Cardiac septum (tissue), 1 donor: ENCODE results near the gene KLHL41. TPM values are rescaled to one million over a fixed set of nuclear protein-coding genes. Genes with fewer than 3 reads are reported as not detected.
"Not testable (repeated sequence)": the region's sequence is repeated elsewhere in the genome, so short reads cannot be mapped to it uniquely, and the experiment has no call there.

Source experiments
- DNase-seq: peaks from one replicate; pipeline ENCODE4 v3.0.0-alpha.2; 2020; ENCODE audit warnings: low spot score
- intact Hi-C: fragments of 100-400 bp; cut with DNase I; formaldehyde crosslinking; loops from one replicate; pipeline ENCODE4 v1.14.0; 2022
- total RNA-seq: library from RNA; stranded (reverse); fragmentation: NEBNext Ultra II Directional; extraction: Animal tissue kit (Norgen Biotek cat#: 25700); gene quantifications from one replicate; pipeline ENCODE4 v1.2.1, GENCODE V29; 2021
- donor health status: DM: no; HTN: no; CAD: no.

Gene KLHL41
- total RNA-seq, 1 donor from 2014 or later: 90.5 TPM

GRCh38 chr2:169504651-169505050 is 4.9 kb upstream of the KLHL41 start:
- DNase-seq: no peak
- intact Hi-C loops: no loop called here

DNA sequence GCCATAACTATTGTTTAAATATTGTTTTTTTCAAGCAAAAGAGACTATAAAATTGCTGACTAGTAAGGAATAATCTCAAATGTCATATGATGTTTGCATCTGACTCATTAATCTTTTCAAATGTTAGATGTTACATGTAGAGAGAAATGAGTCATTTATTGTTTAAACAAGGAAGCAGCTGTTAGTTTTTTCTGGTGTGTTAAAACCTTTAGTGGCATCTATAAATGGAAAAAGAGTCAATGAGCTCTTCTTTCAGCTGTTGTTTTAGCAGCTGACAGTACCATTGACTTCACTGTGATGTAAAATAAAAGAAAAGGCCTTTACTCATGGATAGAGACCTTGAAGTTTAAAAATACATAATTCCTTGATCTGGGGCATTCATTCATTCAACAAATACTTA is 1.8 kb upstream of the KLHL41 start:
- intact Hi-C loops: no loop called here
- DNase-seq: no peak

- DNase-seq: no peak
- intact Hi-C loops: no loop called here
Measured at GRCh38 chr2:169509955-169510354, 453 bp downstream of the KLHL41 start.

GRCh38 chr2:169510496-169510895 is 994 bp downstream of the KLHL41 start:
- intact Hi-C loops: no loop called here
- no peak for DNase-seq

GRCh38 chr2:169511818-169512217 is 2.3 kb downstream of the KLHL41 start:
- intact Hi-C loops: no loop called here
- DNase-seq: no peak

GRCh38 chr2:169512525-169512924 is 3.0 kb downstream of the KLHL41 start:
- no peak for DNase-seq
- intact Hi-C loops: no loop called here

DNA sequence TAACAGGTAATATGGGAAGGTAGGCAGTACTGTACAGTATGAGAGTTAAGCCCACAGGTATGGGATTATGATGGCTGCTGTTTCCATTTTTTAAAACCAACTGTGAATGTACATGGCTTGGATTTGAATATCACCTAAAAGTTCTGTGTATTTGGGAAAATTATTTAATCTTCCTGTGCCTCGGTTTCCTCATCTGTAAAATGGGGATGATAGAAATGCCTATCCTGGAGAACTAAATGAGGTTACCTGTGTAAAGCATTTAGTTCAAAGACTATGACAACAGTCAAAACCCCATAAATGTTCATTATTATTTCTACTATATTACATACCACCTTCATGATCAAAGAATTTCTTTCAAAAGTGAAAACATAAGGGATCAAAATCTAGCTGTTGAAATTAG is 3.6 kb downstream of the KLHL41 start:
- intact Hi-C loops: no loop called here
- no peak for DNase-seq

DNA sequence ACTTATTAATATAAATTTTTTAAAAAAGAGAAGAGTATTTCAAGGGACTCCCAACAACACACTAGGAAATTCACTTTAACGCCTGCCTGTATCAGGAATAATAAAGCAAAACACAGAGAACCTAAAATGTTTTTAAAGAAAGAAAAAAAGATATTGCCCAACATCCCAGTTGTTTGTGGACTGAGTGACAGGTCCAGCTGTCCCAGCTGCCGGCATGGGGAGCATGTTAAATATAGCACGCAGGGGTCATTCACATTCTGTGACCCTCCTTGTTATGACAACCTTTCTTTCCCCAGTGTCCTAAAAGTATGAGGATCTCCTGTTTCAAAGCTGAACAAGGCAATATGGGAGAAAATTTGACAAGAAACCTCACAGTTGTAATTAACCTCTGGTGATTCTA is 4.4 kb downstream of the KLHL41 start:
- DNase-seq: no peak
- intact Hi-C loops: no loop called here

DNA sequence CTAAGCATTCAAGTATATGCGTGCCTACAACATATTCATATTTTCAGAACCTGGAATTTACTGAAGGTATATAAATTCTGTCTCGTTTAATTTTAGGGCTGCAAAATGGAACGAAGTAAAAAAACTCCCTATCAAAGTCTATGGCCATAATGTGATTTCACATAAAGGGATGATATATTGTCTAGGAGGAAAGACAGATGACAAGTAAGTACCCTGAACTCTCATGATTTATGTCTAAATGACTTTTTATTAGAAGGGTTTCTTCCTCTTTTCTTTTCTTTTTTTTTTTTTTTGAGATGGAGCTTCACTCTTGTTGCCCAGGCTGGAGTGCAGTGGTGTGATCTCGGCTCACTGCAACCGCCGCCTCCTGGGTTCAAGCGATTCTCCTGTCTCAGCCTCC is 5.3 kb downstream of the KLHL41 start:
- DNase-seq, intact Hi-C loops: not testable (repeated sequence)

DNA sequence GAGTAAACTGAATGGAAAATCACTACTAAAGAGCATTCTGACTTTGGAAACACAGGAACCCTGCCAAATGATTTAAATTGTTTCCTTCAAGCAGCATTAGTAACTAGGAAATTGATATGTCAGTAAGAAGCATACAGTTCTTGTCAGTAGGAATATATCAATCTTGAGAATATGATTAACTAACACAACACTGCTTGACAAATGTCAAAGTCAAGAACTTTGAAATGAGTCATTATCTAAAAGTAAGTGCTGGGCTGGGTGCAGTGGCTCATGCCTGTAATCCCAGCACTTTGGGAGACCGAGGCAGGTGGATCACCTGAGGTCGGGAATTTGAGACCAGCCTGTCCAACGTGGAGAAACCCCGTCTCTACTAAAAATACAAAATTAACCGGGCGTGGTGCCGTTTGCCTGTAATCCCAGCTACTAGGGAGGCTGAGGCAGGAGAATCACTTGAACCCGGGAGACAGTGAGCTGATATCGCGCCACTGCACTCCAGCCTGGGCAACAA is 7.0 kb downstream of the KLHL41 start:
- DNase-seq, intact Hi-C loops: not testable (repeated sequence)

DNA sequence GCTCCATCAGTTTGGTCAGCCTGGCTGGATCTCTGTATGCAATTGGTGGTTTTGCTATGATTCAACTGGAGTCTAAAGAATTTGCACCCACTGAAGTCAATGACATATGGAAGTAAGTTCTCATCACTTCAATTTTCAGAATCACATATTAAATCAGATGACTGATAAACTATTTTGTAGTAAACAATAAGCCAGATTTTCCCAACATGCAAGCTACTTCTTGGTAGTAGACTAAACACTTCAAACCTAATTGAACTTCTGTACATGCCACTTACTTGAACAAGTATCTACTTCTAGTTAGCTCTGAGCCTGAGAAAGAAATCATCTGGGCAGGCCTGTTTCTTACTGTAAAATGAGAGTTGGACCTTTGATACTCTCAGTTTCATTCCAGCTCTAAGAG is 11.4 kb downstream of the KLHL41 start:
- no peak for DNase-seq
- intact Hi-C loops: no loop called here

GRCh38 chr2:169523681-169524080 is 14.2 kb downstream of the KLHL41 start:
- DNase-seq: no peak
- intact Hi-C loops: no loop called here

- intact Hi-C loops: no loop called here
- no peak for DNase-seq
Measured at GRCh38 chr2:169525434-169525833, 15.9 kb downstream of the KLHL41 start.

DNA sequence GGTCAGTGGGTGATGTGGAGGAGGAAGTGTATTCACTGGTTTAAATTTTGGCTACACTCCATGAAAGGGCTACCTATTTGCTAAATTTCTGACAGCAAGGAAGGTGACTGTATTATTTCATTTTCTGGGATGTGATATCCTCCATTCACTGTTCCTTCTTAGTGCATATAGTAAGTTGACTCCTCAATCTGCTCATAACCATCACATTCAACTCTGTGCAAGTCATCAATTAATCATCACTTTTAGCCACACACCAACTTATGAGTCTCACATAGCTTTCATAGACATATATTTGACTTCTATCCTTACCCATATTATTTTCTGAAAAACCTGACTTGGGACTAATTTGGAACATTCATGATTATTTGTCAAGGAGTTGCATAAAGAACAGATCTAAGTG is 16.9 kb downstream of the KLHL41 start:
- DNase-seq: no peak
- intact Hi-C loops: no loop called here

- DNase-seq: no peak
Measured at GRCh38 chr2:169528271-169528701, 18.8 kb downstream of the KLHL41 start.

GRCh38 chr2:169539460-169539859 is 30.0 kb downstream of the KLHL41 start:
- intact Hi-C loops, DNase-seq: not testable (repeated sequence)

More at GRCh38 chr2:169528271-169528701, 18.8 kb downstream of the KLHL41 start:
- intact Hi-C loops: no loop called here

DNA sequence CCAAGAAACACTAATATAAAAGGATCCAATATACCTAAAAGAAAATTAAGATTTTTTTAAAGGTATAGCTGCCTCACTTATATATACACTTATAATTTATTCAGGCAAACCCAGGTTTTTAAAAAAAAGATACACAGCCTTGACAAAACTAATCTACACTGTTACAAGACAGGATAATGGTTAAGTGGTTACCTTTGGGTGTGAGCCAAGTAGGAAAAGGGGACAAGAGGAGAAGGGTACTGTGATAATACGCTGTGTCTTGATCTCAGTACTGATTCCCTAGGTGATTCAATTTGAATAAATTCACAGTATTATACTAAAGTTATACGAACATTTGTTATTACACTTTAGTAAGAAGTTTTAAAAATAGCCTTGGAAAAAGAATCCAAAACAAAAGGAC is 30.6 kb downstream of the KLHL41 start:
- intact Hi-C loops: no loop called here

GRCh38 chr2:169542433-169542832 is 32.9 kb downstream of the KLHL41 start:
- no peak for DNase-seq

More for the DNA sequence above, 30.6 kb downstream of the KLHL41 start:
- no peak for DNase-seq

DNA sequence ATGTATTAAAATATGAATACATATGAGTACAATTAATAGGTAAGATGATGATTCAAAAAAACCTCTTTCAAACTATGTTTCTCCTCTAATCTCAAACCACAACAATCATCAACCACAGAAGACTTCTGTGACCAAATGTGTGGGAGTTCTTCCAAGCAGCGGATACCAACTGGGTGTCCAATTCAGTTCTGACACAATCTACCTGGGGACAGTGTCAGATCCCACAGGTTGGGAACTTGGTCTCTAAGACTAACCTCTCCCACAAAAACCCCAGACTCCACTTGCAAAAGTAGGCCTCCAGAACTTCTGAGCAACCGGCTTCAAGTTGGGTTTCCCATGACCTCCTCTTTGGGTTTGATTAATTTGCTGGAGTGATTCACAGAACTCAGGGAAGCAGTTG is 37.3 kb downstream of the KLHL41 start:
- no peak for DNase-seq
- intact Hi-C loops: no loop called here

More at GRCh38 chr2:169542433-169542832, 32.9 kb downstream of the KLHL41 start:
- intact Hi-C loops: no loop called here

GRCh38 chr2:169561364-169561763 is 51.9 kb downstream of the KLHL41 start:
- intact Hi-C loops: no loop called here

DNA sequence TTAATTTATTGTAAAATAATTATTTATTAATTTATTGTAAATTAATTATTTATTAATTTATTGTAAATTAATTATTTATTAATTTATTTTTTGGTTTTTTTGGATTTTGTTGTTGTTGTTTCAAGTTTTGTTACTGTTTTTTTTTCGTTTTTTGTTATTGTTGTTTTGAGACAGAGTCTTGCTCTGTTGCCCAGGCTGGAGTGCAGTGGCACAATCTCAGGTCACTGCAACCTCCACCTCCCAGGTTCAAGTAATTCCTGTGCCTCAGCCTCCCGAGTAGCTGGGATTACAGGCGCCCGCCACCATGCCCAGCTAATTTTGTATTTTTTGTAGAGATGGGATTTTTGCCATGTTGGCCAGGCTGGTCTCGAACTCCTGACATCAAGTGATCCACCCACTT is 52.6 kb downstream of the KLHL41 start:
- intact Hi-C loops, DNase-seq: not testable (repeated sequence)

More at GRCh38 chr2:169561364-169561763, 51.9 kb downstream of the KLHL41 start:
- no peak for DNase-seq

- intact Hi-C loops: no loop called here
- DNase-seq: no peak
Measured at GRCh38 chr2:169562519-169562918, 53.0 kb downstream of the KLHL41 start.
